ENCODE results near the gene CDH3. TPM values are rescaled to one million over a fixed set of nuclear protein-coding genes. Genes with fewer than 3 reads are reported as not detected.

CDH3 gene
- total RNA-seq (ENCODE audit: low replicate concordance) = not detected in 2 replicates

DNA sequence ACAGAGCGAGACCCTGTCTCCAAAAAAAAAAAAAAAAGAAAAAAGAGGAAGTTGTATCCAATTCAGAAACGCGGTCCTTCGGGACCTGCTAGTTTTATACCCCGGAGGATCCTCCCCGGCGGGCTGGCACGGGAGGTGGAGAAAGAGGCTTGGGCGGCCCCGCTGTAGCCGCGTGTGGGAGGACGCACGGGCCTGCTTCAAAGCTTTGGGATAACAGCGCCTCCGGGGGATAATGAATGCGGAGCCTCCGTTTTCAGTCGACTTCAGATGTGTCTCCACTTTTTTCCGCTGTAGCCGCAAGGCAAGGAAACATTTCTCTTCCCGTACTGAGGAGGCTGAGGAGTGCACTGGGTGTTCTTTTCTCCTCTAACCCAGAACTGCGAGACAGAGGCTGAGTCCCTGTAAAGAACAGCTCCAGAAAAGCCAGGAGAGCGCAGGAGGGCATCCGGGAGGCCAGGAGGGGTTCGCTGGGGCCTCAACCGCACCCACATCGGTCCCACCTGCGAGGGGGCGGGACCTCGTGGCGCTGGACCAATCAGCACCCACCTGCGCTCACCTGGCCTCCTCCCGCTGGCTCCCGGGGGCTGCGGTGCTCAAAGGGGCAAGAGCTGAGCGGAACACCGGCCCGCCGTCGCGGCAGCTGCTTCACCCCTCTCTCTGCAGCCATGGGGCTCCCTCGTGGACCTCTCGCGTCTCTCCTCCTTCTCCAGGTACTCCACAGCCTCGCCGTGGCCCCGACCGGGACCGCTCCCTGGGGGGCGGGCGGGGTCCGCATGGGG, at the start of gene CDH3:
Gene CDH3 (plus strand): TSS at position 596 of the 779 bp plus-strand sequence. CDS start 70 bp downstream, at position 666.
- DNase-seq (ENCODE audit: low read depth) = no peak
- TF ChIP-seq, protein P1, sequence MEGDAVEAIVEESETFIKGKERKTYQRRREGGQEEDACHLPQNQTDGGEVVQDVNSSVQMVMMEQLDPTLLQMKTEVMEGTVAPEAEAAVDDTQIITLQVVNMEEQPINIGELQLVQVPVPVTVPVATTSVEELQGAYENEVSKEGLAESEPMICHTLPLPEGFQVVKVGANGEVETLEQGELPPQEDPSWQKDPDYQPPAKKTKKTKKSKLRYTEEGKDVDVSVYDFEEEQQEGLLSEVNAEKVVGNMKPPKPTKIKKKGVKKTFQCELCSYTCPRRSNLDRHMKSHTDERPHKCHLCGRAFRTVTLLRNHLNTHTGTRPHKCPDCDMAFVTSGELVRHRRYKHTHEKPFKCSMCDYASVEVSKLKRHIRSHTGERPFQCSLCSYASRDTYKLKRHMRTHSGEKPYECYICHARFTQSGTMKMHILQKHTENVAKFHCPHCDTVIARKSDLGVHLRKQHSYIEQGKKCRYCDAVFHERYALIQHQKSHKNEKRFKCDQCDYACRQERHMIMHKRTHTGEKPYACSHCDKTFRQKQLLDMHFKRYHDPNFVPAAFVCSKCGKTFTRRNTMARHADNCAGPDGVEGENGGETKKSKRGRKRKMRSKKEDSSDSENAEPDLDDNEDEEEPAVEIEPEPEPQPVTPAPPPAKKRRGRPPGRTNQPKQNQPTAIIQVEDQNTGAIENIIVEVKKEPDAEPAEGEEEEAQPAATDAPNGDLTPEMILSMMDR (IDR thresholded peaks at IDR 0.05; ENCODE audit: insufficient read depth, low read length) = no peak
- H3K4me3 ChIP-seq (ENCODE audit: low read depth, low read length) = no peak within 1 kb of the TSS

DNA sequence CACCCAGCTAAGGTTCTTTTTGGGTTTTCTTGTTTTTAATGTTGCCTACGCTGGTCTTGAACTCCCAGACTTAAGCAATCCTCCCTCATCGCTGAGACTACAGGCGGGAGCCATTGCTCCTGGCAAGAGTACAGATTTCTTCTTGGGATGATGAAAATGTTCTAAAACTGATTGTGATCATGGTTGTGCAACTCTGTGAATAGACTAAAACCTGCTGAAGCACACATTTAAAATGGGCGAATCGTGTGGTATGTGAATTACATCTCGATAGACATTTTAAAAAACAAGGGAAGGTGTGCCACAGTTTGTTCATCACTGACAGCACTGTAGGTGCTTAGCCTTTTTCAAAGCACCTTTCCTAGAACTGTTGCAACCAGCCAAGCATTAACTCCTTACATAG, 48.8 kb upstream of the CDH3 start:
- H3K4me3 ChIP-seq (ENCODE audit: low read depth, low read length) = no peak overlapping the region
- TF ChIP-seq, protein P1 (IDR thresholded peaks at IDR 0.05; ENCODE audit: insufficient read depth, low read length) = no peak
- no peak for DNase-seq (ENCODE audit: low read depth)

DNA sequence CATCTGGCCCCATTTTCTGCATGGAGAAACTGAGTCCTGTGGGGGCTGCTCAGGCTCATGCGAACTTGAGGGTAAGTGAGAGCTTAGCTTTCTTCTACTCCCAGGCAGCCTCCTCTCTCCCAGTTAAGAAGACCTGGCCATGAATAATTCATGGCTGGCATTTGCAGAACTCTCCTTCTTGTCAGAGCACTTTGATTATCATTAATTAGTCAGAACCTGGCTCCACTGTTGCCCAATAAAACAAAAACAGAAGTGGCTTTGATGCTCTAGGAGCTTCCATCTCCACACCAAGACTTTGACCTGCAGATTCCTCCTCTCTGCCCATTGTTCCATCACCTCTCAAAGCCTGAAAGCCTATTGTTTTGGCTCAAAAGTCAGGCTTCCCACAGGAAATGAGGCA, 45.5 kb upstream of the CDH3 start:
- DNase-seq (ENCODE audit: low read depth) = no peak
- no peak overlapping the region for H3K4me3 ChIP-seq (ENCODE audit: low read depth, low read length)
- TF ChIP-seq, protein P1 (IDR thresholded peaks at IDR 0.05; ENCODE audit: insufficient read depth, low read length) = no peak

DNA sequence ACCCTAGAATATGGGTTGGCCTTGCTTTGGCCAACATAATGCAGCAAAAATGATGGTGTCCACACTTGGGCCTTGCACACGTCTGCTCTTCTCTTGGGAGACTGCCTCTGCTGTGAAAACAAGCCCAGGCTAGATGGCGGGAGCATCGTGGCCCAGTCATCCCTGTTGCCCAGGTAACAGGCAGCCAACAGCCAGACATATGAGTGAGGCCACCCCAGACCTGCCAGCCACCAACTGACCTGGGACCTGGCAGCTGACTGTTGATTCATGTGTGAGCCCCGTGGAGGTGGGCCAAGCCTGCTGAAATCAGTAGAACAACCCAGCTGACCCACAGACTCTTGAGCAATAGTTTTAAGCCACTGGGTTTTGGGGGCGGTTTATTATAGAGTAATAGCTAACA, 39.4 kb upstream of the CDH3 start:
- TF ChIP-seq, protein P1 (IDR thresholded peaks at IDR 0.05; ENCODE audit: insufficient read depth, low read length) = no peak
- H3K4me3 ChIP-seq (ENCODE audit: low read depth, low read length) = no peak overlapping the region
- no peak for DNase-seq (ENCODE audit: low read depth)

DNA sequence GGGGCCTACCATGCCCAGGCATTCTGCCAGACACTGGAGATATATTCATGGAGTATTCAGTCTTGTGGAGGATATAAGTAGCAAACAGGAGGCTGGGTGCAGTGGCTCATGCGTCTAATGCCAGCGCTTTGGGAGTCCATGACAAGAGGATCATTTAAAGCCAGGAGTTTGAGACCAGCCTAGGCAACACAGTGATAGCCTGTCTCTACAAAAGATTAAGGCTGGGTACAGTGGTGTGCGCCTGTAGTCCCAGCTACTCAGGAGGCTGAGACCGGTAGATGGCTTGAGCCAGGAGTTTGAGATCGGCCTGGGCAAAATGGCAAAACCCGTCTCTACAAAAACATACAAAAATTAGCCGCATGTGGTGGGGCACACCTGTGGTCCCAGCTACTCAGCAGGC, 37.7 kb upstream of the CDH3 start:
- TF ChIP-seq, protein P1 (IDR thresholded peaks at IDR 0.05; ENCODE audit: insufficient read depth, low read length) = no peak
- DNase-seq (ENCODE audit: low read depth) = no peak
- H3K4me3 ChIP-seq (ENCODE audit: low read depth, low read length) = no peak overlapping the region

DNA sequence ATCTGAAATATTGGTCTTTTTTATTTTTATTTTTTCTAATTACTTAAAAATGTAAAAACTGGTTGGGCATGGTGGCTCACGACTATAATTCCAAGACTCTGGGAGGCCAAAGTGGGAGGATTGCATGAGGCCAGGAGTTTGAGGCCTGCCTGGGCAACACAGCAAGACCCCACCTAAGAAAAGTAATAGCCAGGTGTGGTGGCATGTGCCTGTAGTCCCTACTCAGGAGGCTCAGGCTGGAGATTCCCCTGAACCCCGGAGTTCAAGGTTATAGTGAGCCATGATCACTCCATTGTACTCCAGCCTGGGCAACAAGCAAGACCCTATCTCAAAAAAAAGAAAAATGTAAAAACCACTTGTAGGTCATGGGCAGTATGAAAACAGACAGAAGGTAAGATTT, 36.8 kb upstream of the CDH3 start:
- TF ChIP-seq, protein P1 (IDR thresholded peaks at IDR 0.05; ENCODE audit: insufficient read depth, low read length) = no peak
- H3K4me3 ChIP-seq (ENCODE audit: low read depth, low read length) = no peak overlapping the region
- no peak for DNase-seq (ENCODE audit: low read depth)
